C4-2B (cell line): ENCODE results near the gene SOX6.

Experiments
- H3K27ac ChIP-seq: fragments of 450-650 bp; 2 replicates; pipeline ENCODE4 v1.5.1; 2017
- ZFX ChIP-seq: fragments of 450-650 bp; IDR thresholded peaks from 2 replicates; pipeline ENCODE4 v1.6.1; 2017
- TF ChIP-seq, protein P1 (sequence below): fragments of 450-650 bp; conservative IDR thresholded peaks from 2 replicates; pipeline ENCODE4 v1.5.1; 2017; ENCODE audit warnings: mild to moderate bottlenecking

Gene SOX6

DNA sequence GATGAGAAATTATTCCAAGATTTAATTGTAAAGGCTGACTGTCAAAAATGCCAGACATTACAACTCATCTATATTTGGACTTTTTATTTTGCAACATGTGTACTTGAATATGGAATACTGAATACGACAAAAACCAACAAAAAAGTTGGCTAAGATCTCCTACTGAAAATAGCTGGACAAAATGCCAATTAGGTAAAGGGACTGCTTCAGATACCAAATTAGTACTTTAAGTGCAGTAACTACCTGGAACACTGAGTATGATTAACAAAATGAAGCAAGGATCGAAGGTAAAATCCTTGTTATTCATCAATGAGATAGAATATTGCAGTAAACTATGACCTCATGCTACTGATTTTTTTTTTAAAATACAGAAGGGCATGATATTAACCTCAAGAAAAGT is 173.8 kb downstream of the SOX6 start:
- H3K27ac ChIP-seq: no peak overlapping the region
- no peak for TF ChIP-seq ZFX
- TF ChIP-seq, protein P1, sequence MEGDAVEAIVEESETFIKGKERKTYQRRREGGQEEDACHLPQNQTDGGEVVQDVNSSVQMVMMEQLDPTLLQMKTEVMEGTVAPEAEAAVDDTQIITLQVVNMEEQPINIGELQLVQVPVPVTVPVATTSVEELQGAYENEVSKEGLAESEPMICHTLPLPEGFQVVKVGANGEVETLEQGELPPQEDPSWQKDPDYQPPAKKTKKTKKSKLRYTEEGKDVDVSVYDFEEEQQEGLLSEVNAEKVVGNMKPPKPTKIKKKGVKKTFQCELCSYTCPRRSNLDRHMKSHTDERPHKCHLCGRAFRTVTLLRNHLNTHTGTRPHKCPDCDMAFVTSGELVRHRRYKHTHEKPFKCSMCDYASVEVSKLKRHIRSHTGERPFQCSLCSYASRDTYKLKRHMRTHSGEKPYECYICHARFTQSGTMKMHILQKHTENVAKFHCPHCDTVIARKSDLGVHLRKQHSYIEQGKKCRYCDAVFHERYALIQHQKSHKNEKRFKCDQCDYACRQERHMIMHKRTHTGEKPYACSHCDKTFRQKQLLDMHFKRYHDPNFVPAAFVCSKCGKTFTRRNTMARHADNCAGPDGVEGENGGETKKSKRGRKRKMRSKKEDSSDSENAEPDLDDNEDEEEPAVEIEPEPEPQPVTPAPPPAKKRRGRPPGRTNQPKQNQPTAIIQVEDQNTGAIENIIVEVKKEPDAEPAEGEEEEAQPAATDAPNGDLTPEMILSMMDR: no peak

DNA sequence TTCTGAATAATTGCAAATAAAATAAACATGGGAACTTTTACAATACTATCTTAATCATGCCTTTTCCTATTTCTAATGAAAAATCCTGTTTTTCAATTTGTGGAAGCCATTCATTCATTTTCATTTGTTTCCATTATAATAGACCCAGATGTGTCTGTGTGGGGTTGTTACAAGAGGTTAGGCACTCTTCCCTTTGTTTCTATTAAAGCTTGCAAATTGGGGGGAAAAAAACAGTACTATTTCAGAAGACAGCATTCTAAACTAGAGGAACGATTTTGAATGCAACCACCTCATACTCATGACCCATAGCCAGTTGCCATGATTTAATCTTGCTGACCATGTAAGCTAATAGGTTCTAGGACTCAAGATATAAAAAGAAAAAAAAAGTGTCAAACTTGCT is 175.5 kb downstream of the SOX6 start:
- no peak overlapping the region for H3K27ac ChIP-seq
- no peak for TF ChIP-seq ZFX
- TF ChIP-seq, protein P1: no peak

DNA sequence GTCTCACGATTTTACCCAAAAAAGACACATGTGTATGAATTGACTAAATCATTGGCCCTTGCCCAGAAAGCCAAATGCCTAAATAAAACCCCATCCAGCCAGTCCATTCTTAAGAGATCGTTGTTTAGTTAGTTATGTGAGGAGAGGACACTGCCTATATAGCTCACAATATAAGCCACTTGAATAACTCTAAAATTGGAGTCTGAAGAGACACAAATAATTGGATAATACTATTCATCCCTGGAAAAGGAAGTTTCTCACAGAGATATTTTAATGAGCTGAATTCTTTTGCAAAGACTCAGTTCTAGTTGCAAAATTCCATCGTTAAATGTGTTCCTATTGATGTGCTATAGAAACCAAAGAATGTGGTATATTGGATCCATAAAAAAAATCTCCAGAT is 176.7 kb downstream of the SOX6 start:
- TF ChIP-seq, protein P1: no peak
- TF ChIP-seq ZFX: no peak
- H3K27ac ChIP-seq: no peak overlapping the region

DNA sequence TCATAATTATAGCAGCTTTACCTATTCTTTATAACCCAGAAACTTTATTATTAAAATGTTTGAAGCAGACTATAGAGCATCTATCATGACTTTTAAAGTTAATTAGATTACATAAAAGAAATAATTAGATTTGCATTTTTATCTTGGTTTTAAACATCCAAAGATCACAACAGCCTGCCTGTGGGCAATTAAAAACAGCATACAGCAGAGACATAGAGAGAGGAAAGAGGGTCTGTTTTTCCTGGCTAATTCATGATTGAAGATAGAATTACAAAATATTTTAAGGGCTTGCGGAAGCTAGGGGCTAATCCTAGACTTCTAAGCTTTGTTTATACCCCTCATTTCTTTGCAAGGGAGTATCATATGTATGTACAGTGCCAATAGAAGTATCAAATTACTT is 178.1 kb downstream of the SOX6 start:
- no peak overlapping the region for H3K27ac ChIP-seq
- TF ChIP-seq ZFX: no peak
- TF ChIP-seq, protein P1: no peak

DNA sequence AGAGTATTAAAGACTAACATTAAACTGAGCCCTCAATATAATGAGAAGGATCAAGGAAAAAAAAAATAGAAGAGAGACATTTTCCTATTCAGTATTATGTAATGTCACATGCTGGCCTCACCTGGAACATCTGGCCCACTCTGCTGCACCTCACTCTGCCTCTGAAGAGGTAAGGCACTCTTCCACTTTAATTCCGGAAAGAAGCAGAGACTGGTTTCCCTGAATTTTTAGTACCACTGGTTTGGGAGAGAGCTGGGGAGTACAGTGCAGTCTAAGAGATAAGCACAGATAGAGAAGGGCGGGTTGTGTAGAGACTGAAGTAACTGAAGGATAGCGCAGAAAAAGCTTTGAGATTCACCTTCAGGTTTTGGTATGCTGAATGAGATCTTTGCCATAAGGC is 178.7 kb downstream of the SOX6 start:
- TF ChIP-seq ZFX: no peak
- TF ChIP-seq, protein P1: no peak
- H3K27ac ChIP-seq: no peak overlapping the region

DNA sequence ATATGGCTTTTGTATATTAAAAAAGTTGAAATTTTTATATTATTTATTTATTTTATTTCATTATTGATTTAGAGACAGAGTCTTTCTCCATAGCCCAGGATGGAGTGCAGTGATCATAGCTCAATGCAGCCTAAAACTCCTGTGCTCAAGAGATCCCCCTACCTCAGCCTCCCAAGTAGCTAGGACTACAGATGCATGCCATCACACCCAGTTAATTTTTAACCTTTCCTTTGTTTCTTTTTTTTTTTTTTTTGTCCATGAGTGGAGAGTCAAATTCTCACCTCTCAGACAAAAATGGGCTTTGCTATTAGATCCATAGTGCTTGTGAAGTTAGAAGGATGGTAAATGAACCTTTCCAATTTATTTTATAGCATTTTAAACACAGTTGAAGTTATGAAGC is 182.5 kb downstream of the SOX6 start:
- H3K27ac ChIP-seq: no peak overlapping the region
- TF ChIP-seq, protein P1: no peak
- TF ChIP-seq ZFX: no peak

DNA sequence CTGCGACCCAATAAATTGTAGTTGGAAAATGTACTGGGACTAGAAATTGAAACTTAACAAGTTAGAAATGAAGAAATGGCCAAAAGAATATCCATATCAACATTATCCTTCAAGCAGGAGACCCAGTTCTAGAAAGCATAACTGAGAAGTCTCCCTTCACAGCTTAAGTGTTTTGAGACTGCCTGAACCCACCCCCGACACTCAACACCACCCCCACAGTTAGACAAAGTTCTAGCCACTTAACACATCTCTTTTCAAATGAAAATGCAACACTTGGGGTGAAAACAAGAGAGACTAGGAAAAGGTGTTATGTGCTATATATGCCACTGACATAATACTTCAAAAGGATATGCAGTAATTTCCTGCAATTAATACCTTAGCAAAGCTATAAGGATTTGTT is 184.5 kb downstream of the SOX6 start:
- no peak overlapping the region for H3K27ac ChIP-seq
- TF ChIP-seq, protein P1: no peak
- no peak for TF ChIP-seq ZFX
